Activated CD8-positive, alpha-beta T cell treated with anti-CD3 and anti-CD28 coated beads for 36 hours (primary cell): ENCODE data around the gene TNFAIP8L2. TPM values are rescaled to one million over a fixed set of nuclear protein-coding genes. Genes with fewer than 3 reads are reported as not detected.
"Not testable (repeated sequence)": the region's sequence is repeated elsewhere in the genome, so short reads cannot be mapped to it uniquely, and the experiment has no call there.

ENCODE experiments used
- ATAC-seq: fragments of 200-7000 bp; cut with Tn5 transposase; one replicate; pipeline ENCODE4 v1.10.0; 2021; ENCODE audit warnings: mild to moderate bottlenecking, moderate library complexity
- CTCF ChIA-PET: fragments of 350-600 bp; sonication (Branson Sonifier 250); formaldehyde crosslinking; loops from one replicate; lab custom pipeline; 2021; ENCODE audit warnings: antibody characterized with exemption; lab: Charles Lee
- POLR2A ChIA-PET: fragments of 350-600 bp; sonication (Branson Sonifier 250); formaldehyde crosslinking; loops from one replicate; lab custom pipeline; 2021; ENCODE audit warnings: antibody characterized with exemption; lab: Charles Lee
- DNase-seq: peaks from one replicate; pipeline ENCODE4 v3.0.0-alpha.2; 2020
- H3K27ac Mint-ChIP-seq: one replicate; pipeline ENCODE4 v1.8.0; 2021; ENCODE audit warnings: mild to moderate bottlenecking, mixed read lengths
- H3K27me3 Mint-ChIP-seq: one replicate; pipeline ENCODE4 v1.8.0; 2021; ENCODE audit warnings: mixed read lengths
- H3K36me3 Mint-ChIP-seq: one replicate; pipeline ENCODE4 v1.8.0; 2021; ENCODE audit warnings: low read depth, mixed read lengths
- H3K4me1 Mint-ChIP-seq: one replicate; pipeline ENCODE4 v1.8.0; 2021; ENCODE audit warnings: low read depth, mixed read lengths
- H3K4me3 Mint-ChIP-seq: one replicate; pipeline ENCODE4 v1.8.0; 2021; ENCODE audit warnings: mild to moderate bottlenecking, moderate library complexity, mixed read lengths
- H3K9me3 Mint-ChIP-seq: one replicate; pipeline ENCODE4 v1.8.0; 2021; ENCODE audit warnings: mixed read lengths
- intact Hi-C: fragments of 100-400 bp; cut with micrococcal nuclease; formaldehyde crosslinking; loops from one replicate; pipeline ENCODE4 v1.10.0; 2022
- total RNA-seq, 2 experiments: library from RNA; stranded (reverse); gene quantifications; one replicate each; pipeline ENCODE4 v1.2.3, GENCODE V29; 2021
- TF ChIP-seq, protein P1 (sequence below): fragments of 200-600 bp; IDR thresholded peaks from one replicate; pipeline ENCODE4 v1.8.0; 2022; ENCODE audit warnings: antibody characterized with exemption, mild to moderate bottlenecking

Gene TNFAIP8L2
- total RNA-seq, 2 experiments from 2014 or later, result 16.1 to 17.5 TPM

DNA sequence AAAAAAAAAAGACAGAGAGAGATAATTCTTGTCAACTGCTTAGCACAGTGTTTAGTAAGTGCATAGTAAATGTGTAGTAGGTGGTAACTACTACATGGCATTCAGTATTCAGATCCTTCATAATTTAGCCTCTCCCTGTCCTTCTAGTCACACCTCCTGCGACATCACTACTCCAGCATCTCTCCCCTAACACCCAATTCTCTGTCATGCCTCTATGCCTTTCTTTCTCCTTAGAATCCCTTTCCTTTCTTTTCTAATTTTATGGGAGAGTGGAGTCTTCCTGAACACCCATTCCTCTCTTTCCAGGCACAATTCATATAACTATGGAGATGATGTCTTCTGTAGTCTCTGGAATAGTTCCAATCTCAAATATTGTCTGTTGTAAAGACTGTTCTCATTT is 37.4 kb downstream of the TNFAIP8L2 start:
- H3K27me3 Mint-ChIP-seq, result no peaks in the 10 kb centered on the region
- ChIA-PET CTCF (interaction anchor here (1.2 to 4.7 kb wide), 3 partner anchors 22 to 94 kb away, joined by 3 to 28 read pairs (median 4); no protein-coding TSS in a partner anchor), POLR2A (no interaction called here)
- no peaks in the 10 kb centered on the region for H3K9me3 Mint-ChIP-seq
- H3K27ac Mint-ChIP-seq, result no peak overlapping the region
- ATAC-seq (no peak), DNase-seq (no peak)
- no peak overlapping the region for H3K4me3 Mint-ChIP-seq
- TF ChIP-seq, protein P1, sequence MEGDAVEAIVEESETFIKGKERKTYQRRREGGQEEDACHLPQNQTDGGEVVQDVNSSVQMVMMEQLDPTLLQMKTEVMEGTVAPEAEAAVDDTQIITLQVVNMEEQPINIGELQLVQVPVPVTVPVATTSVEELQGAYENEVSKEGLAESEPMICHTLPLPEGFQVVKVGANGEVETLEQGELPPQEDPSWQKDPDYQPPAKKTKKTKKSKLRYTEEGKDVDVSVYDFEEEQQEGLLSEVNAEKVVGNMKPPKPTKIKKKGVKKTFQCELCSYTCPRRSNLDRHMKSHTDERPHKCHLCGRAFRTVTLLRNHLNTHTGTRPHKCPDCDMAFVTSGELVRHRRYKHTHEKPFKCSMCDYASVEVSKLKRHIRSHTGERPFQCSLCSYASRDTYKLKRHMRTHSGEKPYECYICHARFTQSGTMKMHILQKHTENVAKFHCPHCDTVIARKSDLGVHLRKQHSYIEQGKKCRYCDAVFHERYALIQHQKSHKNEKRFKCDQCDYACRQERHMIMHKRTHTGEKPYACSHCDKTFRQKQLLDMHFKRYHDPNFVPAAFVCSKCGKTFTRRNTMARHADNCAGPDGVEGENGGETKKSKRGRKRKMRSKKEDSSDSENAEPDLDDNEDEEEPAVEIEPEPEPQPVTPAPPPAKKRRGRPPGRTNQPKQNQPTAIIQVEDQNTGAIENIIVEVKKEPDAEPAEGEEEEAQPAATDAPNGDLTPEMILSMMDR, result no peak
- H3K4me1 Mint-ChIP-seq, result peaks cover 20% of the 10 kb centered on the region
- H3K36me3 Mint-ChIP-seq, result peaks cover 8% of the 10 kb centered on the region
- intact Hi-C loops, result no loop called here

DNA sequence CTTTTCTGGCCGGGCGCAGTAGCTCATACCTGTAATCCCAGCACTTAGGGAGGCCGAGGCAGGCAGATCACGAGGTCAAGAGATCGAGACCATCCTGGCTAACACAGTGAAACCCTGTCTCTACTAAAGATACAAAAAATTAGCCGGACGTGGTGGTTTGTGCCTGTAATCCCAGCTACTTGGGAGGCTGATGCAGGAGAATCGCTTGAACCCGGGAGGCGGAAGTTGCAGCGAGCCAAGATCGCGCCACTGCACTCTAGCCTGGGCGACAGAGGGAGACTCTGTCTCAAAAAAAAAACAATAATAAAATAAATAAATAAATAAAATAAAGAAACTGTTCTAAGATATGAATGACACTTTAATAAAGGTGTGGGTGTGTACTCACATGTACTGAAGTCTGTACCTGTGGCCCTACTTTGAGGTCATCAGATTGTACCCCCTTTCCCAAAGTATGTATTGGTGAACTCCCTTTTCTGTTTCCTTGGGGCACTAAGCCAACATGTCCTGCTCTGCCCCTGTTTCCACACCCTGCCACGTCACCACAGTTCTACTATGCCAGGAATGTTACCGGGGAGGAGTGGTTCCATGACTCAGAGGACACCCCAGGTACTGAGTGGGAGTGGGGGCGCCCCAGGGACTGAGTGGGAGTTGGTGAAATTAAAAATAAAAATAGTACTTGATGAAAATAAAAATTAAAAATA is 38.6 kb downstream of the TNFAIP8L2 start:
- DNase-seq, H3K9me3 Mint-ChIP-seq, H3K27me3 Mint-ChIP-seq, ATAC-seq, H3K27ac Mint-ChIP-seq, H3K4me3 Mint-ChIP-seq: not testable (repeated sequence)
- intact Hi-C loops, result loop anchor here (5.0 kb wide), 2 partner anchors 57 to 147 kb away; partner anchors contain the start of gene PSMD4
- Mint-ChIP-seq H3K36me3 (peaks cover 16% of the 10 kb centered on the region), H3K4me1 (peaks cover 22% of the 10 kb centered on the region)
- POLR2A ChIA-PET, result interaction anchor here (0.8 kb wide), 1 partner anchor 63 kb away, joined by 3 read pairs; no protein-coding TSS in a partner anchor
- CTCF ChIA-PET, result interaction anchor here (0.7 to 4.7 kb wide), 4 partner anchors 57 to 719 kb away, joined by 3 to 28 read pairs (median 3); no protein-coding TSS in a partner anchor

DNA sequence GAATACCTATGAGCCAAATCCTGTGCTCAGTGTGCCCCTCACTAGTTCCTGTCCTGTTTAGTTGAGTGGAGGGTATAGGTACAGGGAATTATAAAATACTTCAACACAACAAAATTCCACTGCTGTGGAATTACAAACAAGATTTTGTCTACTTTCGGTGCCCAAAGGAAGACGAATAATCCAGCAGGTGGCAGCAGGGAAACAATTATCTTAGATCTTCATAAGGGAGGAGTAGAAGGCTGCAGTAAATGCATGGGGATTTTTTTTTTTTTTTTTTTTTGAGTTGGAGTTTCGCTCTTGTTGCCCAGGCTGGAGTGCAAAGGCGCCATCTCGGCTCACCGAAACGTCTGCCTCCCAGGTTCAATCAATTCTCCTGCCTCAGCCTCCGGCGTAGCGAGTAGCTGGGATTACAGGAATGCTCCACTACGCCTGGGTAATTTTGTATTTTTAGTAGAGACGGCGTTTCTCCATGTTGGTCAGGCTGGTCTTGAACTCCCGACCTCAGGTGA is 39.9 kb downstream of the TNFAIP8L2 start:
- no peak overlapping the region for H3K27ac Mint-ChIP-seq
- ChIA-PET POLR2A (no interaction called here), CTCF (interaction anchor here (0.6 to 4.7 kb wide), 3 partner anchors 55 to 397 kb away, joined by 3 to 28 read pairs (median 3); no protein-coding TSS in a partner anchor)
- intact Hi-C loops, result loop anchor here (5.0 kb wide), 2 partner anchors 56 to 146 kb away; partner anchors contain the start of gene PSMD4
- H3K36me3 Mint-ChIP-seq, result peaks cover 20% of the 10 kb centered on the region
- DNase-seq, result peak; percentile 80
- TF ChIP-seq, protein P1, result peak; percentile 72
- H3K9me3 Mint-ChIP-seq, result no peaks in the 10 kb centered on the region
- peak overlapping the region; percentile 32 for H3K4me3 Mint-ChIP-seq
- no peaks in the 10 kb centered on the region for H3K27me3 Mint-ChIP-seq
- peak; percentile 37 for ATAC-seq
- H3K4me1 Mint-ChIP-seq, result peaks cover 22% of the 10 kb centered on the region

DNA sequence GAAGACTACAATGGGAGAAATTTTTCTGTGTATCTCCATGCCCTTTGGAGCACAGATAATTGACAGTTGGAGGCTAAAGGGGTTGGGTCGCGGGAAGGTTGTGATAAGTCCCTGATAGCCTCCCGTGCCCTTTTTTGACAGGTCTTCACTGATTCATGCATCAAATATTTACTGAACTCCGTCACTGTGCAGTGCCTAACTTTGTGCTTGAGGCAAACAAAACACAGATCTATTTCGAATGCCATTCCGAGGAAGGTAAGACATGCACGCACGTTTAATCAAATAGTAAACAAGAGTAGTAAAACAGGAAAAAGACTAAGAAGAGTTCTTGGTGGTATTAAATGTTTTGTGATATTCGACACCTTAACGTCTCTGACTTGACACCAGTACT is 41.4 kb downstream of the TNFAIP8L2 start:
- Mint-ChIP-seq H3K36me3 (peaks cover 28% of the 10 kb centered on the region), H3K27me3 (no peaks in the 10 kb centered on the region), H3K4me3 (peak overlapping the region; percentile 98), H3K9me3 (no peaks in the 10 kb centered on the region), H3K4me1 (peaks cover 31% of the 10 kb centered on the region), H3K27ac (peak overlapping the region; percentile 98)
- ChIA-PET POLR2A (no interaction called here), CTCF (interaction anchor here (1.2 to 1.8 kb wide), 2 partner anchors 57 to 143 kb away, joined by 3 to 4 read pairs; partner anchors contain the start of gene PSMD4)
- intact Hi-C loops, result loop anchor here (5.0 kb wide), 2 partner anchors 54 to 144 kb away; partner anchors contain the start of gene PSMD4
- no peak for ATAC-seq
- TF ChIP-seq, protein P1, result no peak
- DNase-seq, result no peak

GRCh38 chr1:151198254-151199127 is 42.0 kb downstream of the TNFAIP8L2 start, which contains the start of gene PIP5K1A:
PIP5K1A (plus strand) TSS chr1:151198552; CDS start chr1:151198997, 445 bp downstream.
- POLR2A ChIA-PET, result interaction anchor here (0.6 to 1.8 kb wide), 10 partner anchors 9 to 128 kb away, joined by 3 to 11 read pairs (median 5); partner anchors contain the start of genes GABPB2, LYSMD1, PSMD4 and SCNM1
- TF ChIP-seq, protein P1, result no peak
- Mint-ChIP-seq H3K9me3 (no peaks in the 10 kb centered on the region), H3K27me3 (no peaks in the 10 kb centered on the region), H3K4me3 (peak within 1 kb of the TSS; percentile 98), H3K36me3 (peaks cover 29% of the 10 kb centered on the region), H3K4me1 (peaks cover 33% of the 10 kb centered on the region), H3K27ac (peak within 1 kb of the TSS; percentile 98)
- CTCF ChIA-PET, result interaction anchor here (0.8 to 1.8 kb wide), 4 partner anchors 41 to 99 kb away, joined by 3 to 8 read pairs (median 4); partner anchors contain the start of gene PSMD4
- intact Hi-C loops, result loop anchor here (5.0 kb wide), 2 partner anchors 54 to 144 kb away; partner anchors contain the start of gene PSMD4
- ATAC-seq, result peak; percentile 86
- peak; percentile 99 for DNase-seq
